HUES6 (cell line): ENCODE data around the gene RASEF.
"Not testable (repeated sequence)": the region's sequence is repeated elsewhere in the genome, so short reads cannot be mapped to it uniquely, and the experiment has no call there.

Source experiments
- H3K27ac ChIP-seq: 2 replicates; pipeline ENCODE4 v1.7.0; 2013; ENCODE audit warnings: low read depth, mild to moderate bottlenecking, low read length, inconsistent platforms
- H3K27me3 ChIP-seq: 2 replicates; pipeline ENCODE4 v1.6.1; 2013; ENCODE audit warnings: low read length; ENCODE audit not compliant: control insufficient read depth, insufficient read depth
- H3K36me3 ChIP-seq: 2 replicates; pipeline ENCODE4 v1.6.1; 2013; ENCODE audit warnings: low read length; ENCODE audit not compliant: control insufficient read depth, insufficient read depth
- H3K4me1 ChIP-seq: 2 replicates; pipeline ENCODE4 v1.6.1; 2013; ENCODE audit warnings: low read length; ENCODE audit not compliant: control insufficient read depth, insufficient read depth
- H3K4me3 ChIP-seq: 2 replicates; pipeline ENCODE4 v1.5.1; 2013; ENCODE audit warnings: low read depth, low read length
- H3K9ac ChIP-seq: one replicate; pipeline ENCODE4 v1.6.1; 2013; ENCODE audit warnings: mild to moderate bottlenecking, low read length
- H3K9me3 ChIP-seq: 2 replicates; pipeline ENCODE4 v1.6.1; 2013; ENCODE audit warnings: low read depth, low read length; ENCODE audit not compliant: control insufficient read depth, insufficient read depth

RASEF gene

DNA sequence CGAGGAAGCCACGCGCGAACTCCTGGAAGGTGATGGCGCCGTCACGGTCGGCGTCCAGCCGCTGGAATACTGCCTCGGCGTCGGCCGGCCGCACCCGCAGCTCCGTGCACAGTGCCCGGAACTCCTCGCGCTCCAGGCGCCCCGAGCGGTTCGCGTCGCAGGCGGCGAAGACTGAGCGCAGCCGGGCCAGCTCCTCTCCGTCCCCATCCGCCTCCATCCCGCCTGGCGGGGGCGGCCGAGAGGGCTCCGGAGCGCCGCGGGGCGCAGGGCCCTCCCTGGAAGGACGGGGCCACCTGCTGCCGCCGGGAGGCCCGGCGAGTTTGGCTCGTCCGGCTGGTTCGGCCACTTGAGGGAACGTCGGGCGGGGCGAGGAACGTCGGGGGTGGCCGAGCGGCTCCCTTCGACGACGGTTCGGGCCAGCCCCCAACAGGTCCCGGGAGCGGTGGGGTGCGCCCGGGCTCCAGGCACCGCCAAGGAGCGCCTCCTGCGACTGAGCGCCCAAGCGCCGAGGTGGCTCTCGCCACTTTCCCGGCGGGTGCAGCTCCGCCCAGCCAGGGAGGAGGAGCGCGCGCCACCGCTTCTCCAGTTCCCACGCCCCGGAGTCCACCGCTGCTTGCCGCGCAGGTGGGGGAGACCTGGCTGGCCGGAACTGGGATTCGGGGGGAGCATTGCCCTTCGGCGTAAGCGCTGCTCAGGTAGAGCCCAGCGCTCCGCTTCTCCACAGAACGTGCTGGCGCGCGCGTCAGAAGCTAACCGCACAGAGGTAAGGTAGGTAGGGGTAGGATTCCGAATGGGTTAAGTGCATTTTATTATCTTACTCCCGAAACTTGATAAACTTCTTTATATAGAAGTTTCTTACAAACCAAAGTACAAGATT is at the start of gene RASEF:
Gene RASEF, minus strand, starts transcription at position 492 of the 877 bp plus-strand sequence. Its CDS starts 275 bp downstream, at position 217.
- Histone ChIP-seq H3K27ac (no peak within 1 kb of the TSS), H3K9me3 (no peaks in the 10 kb centered on the region), H3K9ac (peak within 1 kb of the TSS; percentile 46), H3K4me3 (peak within 1 kb of the TSS; percentile 63), H3K4me1 (no peaks in the 10 kb centered on the region; the same call in 1 of the 2 replicates), H3K27me3 (peaks cover 86% of the 10 kb centered on the region), H3K36me3 (no peaks in the 10 kb centered on the region)

DNA sequence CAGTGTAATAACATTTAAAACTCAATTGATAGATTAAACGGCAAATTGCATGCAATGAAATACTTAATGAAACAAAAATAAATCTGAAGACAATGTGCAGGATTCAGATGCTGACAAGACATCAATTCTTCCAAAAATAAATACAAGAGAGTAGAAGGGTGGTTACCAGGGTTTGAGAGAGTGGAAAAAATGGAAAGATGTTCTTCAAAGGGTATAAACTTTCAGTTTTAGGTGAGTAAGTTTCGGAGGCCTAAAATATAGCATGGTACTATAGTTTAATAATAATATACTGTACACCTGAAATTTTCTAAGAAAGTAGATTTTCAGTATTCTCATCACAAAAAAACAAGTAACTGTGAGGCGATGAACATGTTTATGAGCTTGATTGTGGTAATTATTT is 48.2 kb upstream of the RASEF start:
- H3K27ac ChIP-seq, result no peak overlapping the region
- H3K27me3 ChIP-seq, result no peaks in the 10 kb centered on the region
- H3K9ac ChIP-seq, result no peak overlapping the region
- H3K4me1 ChIP-seq, result no peaks in the 10 kb centered on the region
- H3K4me3 ChIP-seq, result no peak overlapping the region
- no peaks in the 10 kb centered on the region for H3K36me3 ChIP-seq
- peaks cover 12% of the 10 kb centered on the region for H3K9me3 ChIP-seq

DNA sequence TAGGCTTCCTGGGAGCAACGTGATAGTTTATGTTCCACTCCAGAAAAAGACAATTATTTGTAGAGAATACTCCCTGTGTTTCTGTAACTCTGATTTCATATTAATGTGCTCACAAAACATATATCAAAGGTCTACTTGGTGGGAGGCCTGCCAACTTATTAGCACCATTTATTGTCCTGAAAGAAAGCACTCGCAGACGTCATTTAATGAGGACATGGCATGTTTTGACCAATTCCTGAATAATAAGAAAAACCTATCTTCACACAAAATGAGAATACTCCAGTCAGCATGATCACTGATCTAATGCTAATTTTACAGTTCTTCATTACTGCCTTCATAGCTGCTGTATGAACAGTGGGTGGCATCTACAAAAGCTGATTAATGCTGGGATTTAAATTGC is 46.4 kb upstream of the RASEF start:
- H3K9ac ChIP-seq, result no peak overlapping the region
- H3K27ac ChIP-seq, result no peak overlapping the region

DNA sequence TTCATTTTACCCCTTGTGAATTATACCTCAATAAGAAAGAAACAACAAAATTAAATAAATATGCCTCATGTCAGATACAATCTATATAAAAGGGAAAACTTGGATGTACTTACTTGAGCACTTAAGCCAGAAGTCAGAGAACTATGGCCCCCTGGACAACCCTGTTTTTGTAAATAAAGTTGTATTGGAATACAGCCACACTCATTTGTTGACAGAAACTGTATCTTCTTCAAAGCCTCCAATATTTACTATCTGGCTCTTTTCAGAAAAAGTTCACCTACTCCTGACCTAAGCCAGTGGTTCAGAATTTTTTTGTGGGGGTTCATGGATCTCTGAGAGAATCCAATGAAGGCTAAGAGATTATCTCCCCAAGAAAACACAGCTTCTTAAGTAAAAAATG is 45.3 kb upstream of the RASEF start:
- Histone ChIP-seq H3K9ac (no peak overlapping the region), H3K4me3 (no peak overlapping the region), H3K36me3 (no peaks in the 10 kb centered on the region), H3K9me3 (peaks cover under 1% of the 10 kb centered on the region; the same call in 1 of the 2 replicates), H3K27me3 (no peaks in the 10 kb centered on the region), H3K4me1 (no peaks in the 10 kb centered on the region), H3K27ac (no peak overlapping the region)

More for the DNA sequence above, 46.4 kb upstream of the RASEF start:
- Histone ChIP-seq H3K4me3 (no peak overlapping the region), H3K27me3 (no peaks in the 10 kb centered on the region), H3K36me3 (no peaks in the 10 kb centered on the region), H3K4me1 (no peaks in the 10 kb centered on the region), H3K9me3 (peaks cover 6% of the 10 kb centered on the region)

DNA sequence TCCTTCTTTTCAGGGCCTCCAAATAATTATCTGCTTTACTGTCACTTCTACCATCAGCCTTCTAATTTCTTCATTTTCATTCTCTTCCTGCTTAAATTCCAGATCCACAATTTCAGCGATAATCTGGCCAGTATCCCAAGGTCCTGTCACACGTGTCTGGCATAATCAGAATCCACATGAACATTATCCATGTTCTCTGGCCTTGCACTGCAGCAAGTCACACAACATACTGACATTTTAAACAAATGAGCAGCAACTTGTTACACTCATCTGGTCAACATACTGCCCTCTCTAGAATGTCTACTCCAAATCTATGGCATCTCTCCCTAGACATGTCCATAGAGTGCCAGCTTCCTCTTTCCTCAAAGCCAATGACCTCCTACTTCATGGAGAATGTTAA is 43.8 kb upstream of the RASEF start:
- Histone ChIP-seq H3K9ac (no peak overlapping the region), H3K27me3 (no peaks in the 10 kb centered on the region), H3K27ac (no peak overlapping the region), H3K36me3 (no peaks in the 10 kb centered on the region), H3K9me3 (no peaks in the 10 kb centered on the region), H3K4me1 (no peaks in the 10 kb centered on the region), H3K4me3 (no peak overlapping the region)

DNA sequence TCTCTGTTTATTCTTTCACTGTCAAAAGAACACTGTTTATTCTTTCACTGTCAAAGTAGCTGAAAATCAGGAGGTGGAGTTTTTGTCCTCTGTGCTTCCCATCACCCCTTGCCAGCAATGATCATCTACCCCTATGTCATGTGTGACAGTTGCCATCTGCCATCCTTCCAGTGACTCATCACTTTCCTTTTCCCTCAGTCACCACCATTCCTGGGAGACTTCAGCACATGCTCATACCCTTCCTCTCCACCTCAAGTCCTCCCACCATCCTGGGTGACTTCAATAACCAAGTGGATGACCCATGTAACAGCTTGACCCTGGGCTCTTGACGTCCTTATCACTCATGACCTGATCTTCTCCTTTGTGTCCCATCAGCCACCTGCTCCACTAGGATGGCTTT is 43.3 kb upstream of the RASEF start:
- no peaks in the 10 kb centered on the region for H3K9me3 ChIP-seq
- no peak overlapping the region for H3K4me3 ChIP-seq
- H3K27ac ChIP-seq, result no peak overlapping the region
- H3K9ac ChIP-seq, result no peak overlapping the region
- no peaks in the 10 kb centered on the region for H3K4me1 ChIP-seq
- no peaks in the 10 kb centered on the region for H3K36me3 ChIP-seq
- no peaks in the 10 kb centered on the region for H3K27me3 ChIP-seq

DNA sequence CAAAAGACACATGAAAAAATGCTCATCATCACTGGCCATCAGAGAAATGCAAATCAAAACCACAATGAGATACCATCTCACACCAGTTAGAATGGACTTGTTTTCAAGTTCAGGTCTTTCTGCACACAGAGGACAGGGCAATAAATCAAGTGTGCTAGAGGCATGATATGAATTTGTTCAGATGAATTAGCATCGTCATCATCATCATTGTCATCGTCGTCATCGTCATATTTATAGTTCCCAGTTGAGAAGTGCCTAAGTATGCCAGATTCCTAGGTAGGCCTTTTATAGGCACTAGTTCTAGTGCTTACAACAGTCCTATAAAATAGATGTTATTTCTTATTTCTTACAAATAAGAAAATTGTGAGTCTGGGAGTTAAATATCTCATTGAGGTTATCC is 34.7 kb upstream of the RASEF start:
- no peak overlapping the region for H3K4me3 ChIP-seq
- H3K4me1 ChIP-seq, result no peaks in the 10 kb centered on the region
- no peaks in the 10 kb centered on the region for H3K36me3 ChIP-seq
- no peaks in the 10 kb centered on the region for H3K9me3 ChIP-seq
- no peak overlapping the region for H3K27ac ChIP-seq
- H3K9ac ChIP-seq, result no peak overlapping the region
- H3K27me3 ChIP-seq, result no peaks in the 10 kb centered on the region; the same call in 1 of the 2 replicates

DNA sequence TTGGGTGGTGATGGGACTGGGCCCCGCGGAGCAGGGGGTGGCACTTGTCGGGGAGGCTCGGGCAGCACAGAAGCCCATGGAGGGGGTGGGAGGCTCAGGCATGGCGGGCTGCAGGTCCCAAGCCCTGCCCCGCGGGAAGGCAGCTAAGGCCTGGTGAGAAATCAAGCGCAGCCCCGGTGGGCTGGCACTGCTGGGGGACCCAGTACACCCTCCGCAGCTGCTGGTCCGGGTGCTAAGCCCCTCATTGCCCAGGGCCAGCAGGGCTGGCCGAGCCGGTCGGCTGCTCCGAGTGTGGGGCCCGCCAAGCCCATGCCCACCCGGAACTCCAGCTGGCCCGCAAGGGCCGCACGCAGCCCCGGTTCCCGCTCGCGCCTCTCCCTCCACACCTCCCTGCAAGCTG is 30.4 kb upstream of the RASEF start:
- not testable (repeated sequence) for H3K4me1 ChIP-seq, H3K27ac ChIP-seq, H3K27me3 ChIP-seq, H3K4me3 ChIP-seq, H3K9ac ChIP-seq, H3K9me3 ChIP-seq, H3K36me3 ChIP-seq

DNA sequence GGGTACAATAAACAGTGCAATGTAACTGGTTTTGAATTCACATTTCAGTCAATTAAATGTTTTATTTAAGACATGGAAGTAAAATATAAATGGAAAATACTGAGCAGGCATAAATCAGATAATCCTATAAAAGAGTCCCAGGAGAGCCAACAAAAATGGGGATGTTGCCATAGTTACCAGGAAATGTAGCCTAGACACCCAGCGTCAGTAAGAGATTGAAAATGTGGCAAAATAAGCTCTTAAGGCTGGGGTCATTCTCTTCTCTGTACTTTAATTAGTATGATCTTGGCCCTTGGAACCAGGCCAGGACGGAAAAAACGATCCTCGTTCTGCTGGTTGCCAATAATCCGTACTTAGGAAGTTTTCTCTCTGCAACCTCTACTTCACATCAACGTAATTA is 18.9 kb upstream of the RASEF start:
- H3K27me3 ChIP-seq, result peaks cover 3% of the 10 kb centered on the region; the same call in 1 of the 2 replicates
- H3K9ac ChIP-seq, result no peak overlapping the region
- H3K27ac ChIP-seq, result no peak overlapping the region
- no peaks in the 10 kb centered on the region for H3K9me3 ChIP-seq
- no peaks in the 10 kb centered on the region for H3K36me3 ChIP-seq
- H3K4me1 ChIP-seq, result no peaks in the 10 kb centered on the region
- no peak overlapping the region for H3K4me3 ChIP-seq

DNA sequence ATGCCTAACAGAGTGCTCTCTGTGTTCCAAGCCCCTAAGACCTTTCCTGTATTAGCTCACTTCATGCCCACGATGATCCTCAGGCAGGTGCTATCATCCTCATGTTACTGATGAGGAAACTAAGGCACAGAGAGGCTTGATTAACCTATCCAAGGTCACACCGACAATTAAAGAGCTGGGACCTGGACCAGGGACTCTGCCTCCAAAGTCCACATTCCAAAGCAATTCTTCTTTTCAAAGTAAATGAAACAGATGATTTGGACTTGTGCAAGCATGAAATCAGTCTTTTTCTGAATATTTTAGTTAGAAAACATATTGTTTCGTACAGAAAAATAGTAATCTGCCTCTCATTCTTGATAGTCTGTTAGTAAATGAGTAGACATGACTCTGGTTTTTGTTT is 18.1 kb upstream of the RASEF start:
- Histone ChIP-seq H3K9ac (no peak overlapping the region), H3K27ac (no peak overlapping the region), H3K27me3 (no peaks in the 10 kb centered on the region), H3K4me3 (no peak overlapping the region), H3K36me3 (no peaks in the 10 kb centered on the region), H3K9me3 (no peaks in the 10 kb centered on the region), H3K4me1 (no peaks in the 10 kb centered on the region)

DNA sequence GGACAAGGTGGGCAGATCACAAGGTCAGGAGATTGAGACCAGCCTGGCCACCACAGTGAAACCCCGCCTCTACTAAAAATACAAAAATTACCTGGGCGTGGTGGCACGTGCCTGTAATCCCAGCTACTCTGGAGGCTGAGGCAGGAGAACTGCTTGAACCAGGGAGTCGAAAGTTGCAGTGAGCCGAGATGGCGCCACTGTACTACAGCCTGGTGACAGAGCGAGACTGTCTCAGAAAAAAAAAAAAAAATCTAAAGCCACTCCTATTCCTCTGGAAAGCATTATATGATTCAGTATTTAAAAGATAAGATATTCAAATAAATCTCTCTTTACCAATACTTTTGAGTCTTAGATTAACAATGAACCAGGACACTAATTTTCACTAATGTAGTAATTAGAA is 13.0 kb upstream of the RASEF start:
- not testable (repeated sequence) for H3K9ac ChIP-seq, H3K9me3 ChIP-seq, H3K4me3 ChIP-seq, H3K27ac ChIP-seq, H3K4me1 ChIP-seq, H3K27me3 ChIP-seq, H3K36me3 ChIP-seq
